Neural cell (in vitro differentiated cells): ENCODE results near the gene C1QTNF8. TPM values are rescaled to one million over a fixed set of nuclear protein-coding genes. Genes with fewer than 3 reads are reported as not detected.

Experiments
- H2AFZ ChIP-seq: fragments of 200-600, 300-800 bp; sonication (generic), shearing (Covaris generic); 2 replicates; pipeline ENCODE4 v1.6.0; 2014; ENCODE audit warnings: low read depth, mild to moderate bottlenecking, antibody characterized with exemption, low read length, moderate library complexity
- H3F3A ChIP-seq: fragments of 200-600 bp; shearing (Covaris generic); 2 replicates; pipeline ENCODE4 v1.6.1; 2016; ENCODE audit warnings: mild to moderate bottlenecking, moderate library complexity, mixed read lengths, antibody characterized with exemption, low read length; ENCODE audit not compliant: insufficient read depth, poor library complexity, severe bottlenecking
- H3K27ac ChIP-seq: fragments of 200-600, 300-800 bp; sonication (generic), shearing (Covaris generic); 2 replicates; pipeline ENCODE4 v1.5.1; 2014; ENCODE audit warnings: mild to moderate bottlenecking, low read length, moderate library complexity
- H3K27me3 ChIP-seq: fragments of 300-800, 200-600 bp; sonication (generic), shearing (Covaris generic); 2 replicates; pipeline ENCODE4 v1.6.0; 2014; ENCODE audit warnings: mild to moderate bottlenecking, low read depth, low read length, moderate library complexity; ENCODE audit not compliant: insufficient read depth
- H3K36me3 ChIP-seq: fragments of 300-800, 200-600 bp; sonication (generic), shearing (Covaris generic); 2 replicates; pipeline ENCODE4 v1.5.1; 2014; ENCODE audit warnings: mild to moderate bottlenecking, antibody characterized with exemption, low read length, moderate library complexity; ENCODE audit not compliant: insufficient read depth
- H3K4me2 ChIP-seq: fragments of 300-800, 200-600 bp; sonication (generic), shearing (Covaris generic); 2 replicates; pipeline ENCODE4 v1.6.0; 2014; ENCODE audit warnings: mild to moderate bottlenecking, low read length
- H3K4me3 ChIP-seq: fragments of 300-800, 200-600 bp; sonication (generic), shearing (Covaris generic); 2 replicates; pipeline ENCODE4 v1.5.1; 2014; ENCODE audit warnings: mild to moderate bottlenecking, low read length, moderate library complexity
- H3K79me2 ChIP-seq: fragments of 200-600 bp; shearing (Covaris generic); replicated peaks from 2 replicates; pipeline ENCODE4 v1.6.0; 2014; ENCODE audit warnings: mild to moderate bottlenecking, low read length, moderate library complexity; ENCODE audit not compliant: insufficient read depth
- H3K9ac ChIP-seq: fragments of 300-800, 200-600 bp; sonication (generic), shearing (Covaris generic); 2 replicates; pipeline ENCODE4 v1.6.1; 2016; ENCODE audit warnings: mild to moderate bottlenecking, low read length, mixed read lengths
- H3K9me2 ChIP-seq: fragments of 200-600 bp; shearing (Covaris generic); 2 replicates; pipeline ENCODE4 v1.6.1; 2016; ENCODE audit warnings: mild to moderate bottlenecking, low read length, mixed read lengths; ENCODE audit not compliant: insufficient read depth
- H3K9me3 ChIP-seq: fragments of 200-600, 300-800 bp; sonication (generic), shearing (Covaris generic); 2 replicates; pipeline ENCODE4 v1.6.1; 2016; ENCODE audit warnings: mild to moderate bottlenecking, mixed run types, low read length, moderate library complexity, mixed read lengths
- H4K20me1 ChIP-seq: fragments of 200-600 bp; shearing (Covaris generic); 2 replicates; pipeline ENCODE4 v1.6.1; 2016; ENCODE audit warnings: mild to moderate bottlenecking, mixed run types; ENCODE audit not compliant: insufficient read depth
- CTCF ChIP-seq: fragments of 450-650 bp; IDR thresholded peaks from 2 replicates; pipeline ENCODE4 v1.5.1; 2014; ENCODE audit warnings: antibody characterized with exemption, mild to moderate bottlenecking, moderate library complexity; ENCODE audit not compliant: poor library complexity, severe bottlenecking
- EP300 ChIP-seq: fragments of 450-650 bp; conservative IDR thresholded peaks from 2 replicates; pipeline ENCODE4 v1.6.1; 2014; ENCODE audit warnings: antibody characterized with exemption, mild to moderate bottlenecking, moderate library complexity; ENCODE audit not compliant: poor library complexity, severe bottlenecking
- EZH2 ChIP-seq: fragments of 200-600, 300-800 bp; shearing (Covaris generic), sonication (generic); IDR thresholded peaks from 2 replicates; pipeline ENCODE4 v1.6.1; 2014; ENCODE audit warnings: antibody characterized with exemption, low read length, borderline replicate concordance, mild to moderate bottlenecking; ENCODE audit not compliant: insufficient read depth, poor library complexity, severe bottlenecking
- MXI1 ChIP-seq: fragments of 450-650 bp; conservative IDR thresholded peaks from 2 replicates; pipeline ENCODE4 v1.6.1; 2014; ENCODE audit warnings: antibody characterized with exemption, mild to moderate bottlenecking; ENCODE audit not compliant: poor library complexity, severe bottlenecking
- POLR2AphosphoS5 ChIP-seq: IDR thresholded peaks from 2 replicates; pipeline ENCODE4 v1.6.1; 2012
- RAD21 ChIP-seq: fragments of 450-650 bp; conservative IDR thresholded peaks from 2 replicates; pipeline ENCODE4 v1.6.1; 2014; ENCODE audit warnings: antibody characterized with exemption, mild to moderate bottlenecking, moderate library complexity
- SMC3 ChIP-seq: fragments of 450-650 bp; conservative IDR thresholded peaks from 2 replicates; pipeline ENCODE4 v1.6.1; 2014; ENCODE audit warnings: antibody characterized with exemption, mild to moderate bottlenecking, moderate library complexity; ENCODE audit not compliant: poor library complexity
- TAF1 ChIP-seq: IDR thresholded peaks from 2 replicates; pipeline ENCODE4 v1.6.1; 2012; ENCODE audit warnings: low read depth
- polyA plus RNA-seq: library from polyadenylated mRNA; depleted of rRNA; stranded (reverse); fragments of >200 nt; gene quantifications from 2 replicates; pipeline ENCODE4 v1.2.3, GENCODE V29; 2014
- TF ChIP-seq, protein P1 (sequence below): IDR thresholded peaks from 2 replicates; pipeline ENCODE4 v1.6.1; 2012; ENCODE audit warnings: borderline replicate concordance

C1QTNF8 gene
- polyA plus RNA-seq, 1 donor from 2014 or later: 0.79 TPM

DNA sequence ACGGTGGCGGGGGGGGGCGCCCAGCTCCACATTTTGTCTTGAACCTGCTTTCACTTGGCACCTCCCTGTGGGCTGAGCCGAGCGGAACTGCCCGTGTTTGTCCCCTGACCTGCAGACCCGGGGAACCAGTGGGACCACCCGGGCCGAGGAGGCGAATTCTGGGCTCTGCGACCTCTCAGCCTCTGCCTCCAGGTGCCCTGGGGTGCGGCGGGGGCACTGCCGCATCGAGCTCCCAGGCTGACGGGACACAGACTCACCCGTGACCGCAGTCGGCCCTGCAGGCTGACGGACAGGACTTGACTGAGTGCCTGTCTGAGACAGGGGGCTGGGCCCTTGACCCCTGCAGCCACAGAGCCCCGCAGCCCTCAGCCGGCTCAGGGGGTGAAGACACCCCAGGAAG lies 11.1 kb upstream of the C1QTNF8 start:
- Histone ChIP-seq H3K9ac (no peak overlapping the region), H4K20me1 (no peaks in the 10 kb centered on the region), H3K4me2 (no peak overlapping the region), H3F3A (no peaks in the 10 kb centered on the region), H3K9me2 (no peaks in the 10 kb centered on the region), H3K9me3 (no peaks in the 10 kb centered on the region), H3K27ac (no peak overlapping the region), H3K4me3 (no peak overlapping the region), H3K36me3 (no peaks in the 10 kb centered on the region), H2AFZ (no peak overlapping the region), H3K27me3 (no peaks in the 10 kb centered on the region), H3K79me2 (no peaks in the 10 kb centered on the region)
- TF ChIP-seq EP300 (no peak), EZH2 (no peak), SMC3 (no peak), TAF1 (no peak), RAD21 (no peak), POLR2AphosphoS5 (no peak), CTCF (no peak), MXI1 (no peak)
- TF ChIP-seq, protein P1, sequence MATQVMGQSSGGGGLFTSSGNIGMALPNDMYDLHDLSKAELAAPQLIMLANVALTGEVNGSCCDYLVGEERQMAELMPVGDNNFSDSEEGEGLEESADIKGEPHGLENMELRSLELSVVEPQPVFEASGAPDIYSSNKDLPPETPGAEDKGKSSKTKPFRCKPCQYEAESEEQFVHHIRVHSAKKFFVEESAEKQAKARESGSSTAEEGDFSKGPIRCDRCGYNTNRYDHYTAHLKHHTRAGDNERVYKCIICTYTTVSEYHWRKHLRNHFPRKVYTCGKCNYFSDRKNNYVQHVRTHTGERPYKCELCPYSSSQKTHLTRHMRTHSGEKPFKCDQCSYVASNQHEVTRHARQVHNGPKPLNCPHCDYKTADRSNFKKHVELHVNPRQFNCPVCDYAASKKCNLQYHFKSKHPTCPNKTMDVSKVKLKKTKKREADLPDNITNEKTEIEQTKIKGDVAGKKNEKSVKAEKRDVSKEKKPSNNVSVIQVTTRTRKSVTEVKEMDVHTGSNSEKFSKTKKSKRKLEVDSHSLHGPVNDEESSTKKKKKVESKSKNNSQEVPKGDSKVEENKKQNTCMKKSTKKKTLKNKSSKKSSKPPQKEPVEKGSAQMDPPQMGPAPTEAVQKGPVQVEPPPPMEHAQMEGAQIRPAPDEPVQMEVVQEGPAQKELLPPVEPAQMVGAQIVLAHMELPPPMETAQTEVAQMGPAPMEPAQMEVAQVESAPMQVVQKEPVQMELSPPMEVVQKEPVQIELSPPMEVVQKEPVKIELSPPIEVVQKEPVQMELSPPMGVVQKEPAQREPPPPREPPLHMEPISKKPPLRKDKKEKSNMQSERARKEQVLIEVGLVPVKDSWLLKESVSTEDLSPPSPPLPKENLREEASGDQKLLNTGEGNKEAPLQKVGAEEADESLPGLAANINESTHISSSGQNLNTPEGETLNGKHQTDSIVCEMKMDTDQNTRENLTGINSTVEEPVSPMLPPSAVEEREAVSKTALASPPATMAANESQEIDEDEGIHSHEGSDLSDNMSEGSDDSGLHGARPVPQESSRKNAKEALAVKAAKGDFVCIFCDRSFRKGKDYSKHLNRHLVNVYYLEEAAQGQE: no peak

GRCh38 chr16:1106659-1107058 lies 10.6 kb upstream of the C1QTNF8 start:
- Histone ChIP-seq H3K4me2 (no peak overlapping the region), H2AFZ (no peak overlapping the region), H3K27ac (no peak overlapping the region), H3K9me2 (no peaks in the 10 kb centered on the region), H3K4me3 (no peak overlapping the region), H3K9me3 (no peaks in the 10 kb centered on the region), H3K36me3 (no peaks in the 10 kb centered on the region), H3K9ac (no peak overlapping the region), H4K20me1 (no peaks in the 10 kb centered on the region), H3K79me2 (no peaks in the 10 kb centered on the region), H3F3A (no peaks in the 10 kb centered on the region), H3K27me3 (no peaks in the 10 kb centered on the region)
- TF ChIP-seq EP300 (no peak), CTCF (no peak)
